NCI-H187 treated with DMSO at 0.1 percent for 48 hours (cell line): Measurements from ENCODE around the gene MAP3K19.
"Not testable (repeated sequence)": the region's sequence is repeated elsewhere in the genome, so short reads cannot be mapped to it uniquely, and the experiment has no call there.

Experiments
- DNase-seq: peaks from one replicate; lab custom pipeline; 2025; lab: John Stamatoyannopoulos, UW

Gene MAP3K19, protein sequence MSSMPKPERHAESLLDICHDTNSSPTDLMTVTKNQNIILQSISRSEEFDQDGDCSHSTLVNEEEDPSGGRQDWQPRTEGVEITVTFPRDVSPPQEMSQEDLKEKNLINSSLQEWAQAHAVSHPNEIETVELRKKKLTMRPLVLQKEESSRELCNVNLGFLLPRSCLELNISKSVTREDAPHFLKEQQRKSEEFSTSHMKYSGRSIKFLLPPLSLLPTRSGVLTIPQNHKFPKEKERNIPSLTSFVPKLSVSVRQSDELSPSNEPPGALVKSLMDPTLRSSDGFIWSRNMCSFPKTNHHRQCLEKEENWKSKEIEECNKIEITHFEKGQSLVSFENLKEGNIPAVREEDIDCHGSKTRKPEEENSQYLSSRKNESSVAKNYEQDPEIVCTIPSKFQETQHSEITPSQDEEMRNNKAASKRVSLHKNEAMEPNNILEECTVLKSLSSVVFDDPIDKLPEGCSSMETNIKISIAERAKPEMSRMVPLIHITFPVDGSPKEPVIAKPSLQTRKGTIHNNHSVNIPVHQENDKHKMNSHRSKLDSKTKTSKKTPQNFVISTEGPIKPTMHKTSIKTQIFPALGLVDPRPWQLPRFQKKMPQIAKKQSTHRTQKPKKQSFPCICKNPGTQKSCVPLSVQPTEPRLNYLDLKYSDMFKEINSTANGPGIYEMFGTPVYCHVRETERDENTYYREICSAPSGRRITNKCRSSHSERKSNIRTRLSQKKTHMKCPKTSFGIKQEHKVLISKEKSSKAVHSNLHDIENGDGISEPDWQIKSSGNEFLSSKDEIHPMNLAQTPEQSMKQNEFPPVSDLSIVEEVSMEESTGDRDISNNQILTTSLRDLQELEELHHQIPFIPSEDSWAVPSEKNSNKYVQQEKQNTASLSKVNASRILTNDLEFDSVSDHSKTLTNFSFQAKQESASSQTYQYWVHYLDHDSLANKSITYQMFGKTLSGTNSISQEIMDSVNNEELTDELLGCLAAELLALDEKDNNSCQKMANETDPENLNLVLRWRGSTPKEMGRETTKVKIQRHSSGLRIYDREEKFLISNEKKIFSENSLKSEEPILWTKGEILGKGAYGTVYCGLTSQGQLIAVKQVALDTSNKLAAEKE (N-terminal part only)

DNA sequence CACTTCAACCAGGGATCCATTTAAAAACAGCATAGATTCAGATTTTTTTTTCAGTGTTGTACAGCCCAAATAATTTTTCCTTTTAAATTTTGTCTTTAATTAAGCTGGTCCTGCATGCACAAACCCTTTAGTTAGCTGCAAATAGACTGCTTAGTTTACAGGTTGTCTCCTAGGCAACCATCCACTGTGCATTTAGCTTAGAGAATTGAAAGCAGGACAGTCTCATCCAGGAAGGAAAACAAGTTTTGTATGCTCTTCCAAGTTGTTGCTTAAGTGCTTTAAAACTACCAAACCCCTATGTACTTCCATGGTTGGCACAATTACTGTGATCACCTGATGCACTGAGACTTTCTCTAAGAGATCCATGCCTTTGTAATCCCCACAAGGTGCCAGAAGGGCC lies at the start of gene MAP3K19:
Gene MAP3K19, minus strand, starts transcription at position 148 of the 400 bp plus-strand sequence. CDS start 22,800 bp downstream, outside the sequence.
- DNase-seq, result no peak

DNA sequence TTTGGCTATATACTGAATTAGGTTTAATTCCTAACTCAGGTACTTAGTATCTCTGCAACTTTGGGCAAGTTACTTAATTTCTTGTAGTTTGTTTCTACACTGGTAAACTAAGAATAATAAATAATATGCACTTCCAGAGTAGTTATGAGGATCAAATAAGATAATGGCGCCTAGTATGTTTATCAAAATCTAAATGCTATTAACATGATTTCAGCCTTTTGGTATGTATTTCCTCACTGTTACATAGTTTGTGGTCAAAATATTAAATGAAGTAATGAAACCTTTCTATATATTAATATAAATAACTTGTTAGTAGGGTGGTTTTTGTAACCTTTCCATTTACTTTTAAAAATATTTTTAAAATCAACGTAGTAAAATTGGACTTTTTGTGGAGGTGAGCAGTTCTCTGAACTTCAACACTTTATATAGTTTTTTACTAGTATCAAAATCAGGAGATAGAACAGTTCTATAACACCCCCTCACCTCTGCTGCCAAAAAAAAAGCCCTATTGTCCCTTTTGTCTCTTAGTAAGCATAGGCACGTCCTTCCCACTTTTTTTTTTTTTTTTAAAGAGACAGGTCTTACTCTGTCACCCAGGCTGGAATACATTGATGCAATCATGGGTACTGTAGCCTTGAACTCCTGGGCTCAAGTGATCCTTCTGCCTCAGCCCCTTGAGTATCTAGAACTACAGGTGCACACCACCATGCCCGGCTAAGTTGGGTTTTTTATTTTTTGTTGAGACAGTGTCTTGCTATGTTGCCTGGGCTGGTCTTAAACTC lies 49.6 kb upstream of the MAP3K19 start:
- no peak for DNase-seq

DNA sequence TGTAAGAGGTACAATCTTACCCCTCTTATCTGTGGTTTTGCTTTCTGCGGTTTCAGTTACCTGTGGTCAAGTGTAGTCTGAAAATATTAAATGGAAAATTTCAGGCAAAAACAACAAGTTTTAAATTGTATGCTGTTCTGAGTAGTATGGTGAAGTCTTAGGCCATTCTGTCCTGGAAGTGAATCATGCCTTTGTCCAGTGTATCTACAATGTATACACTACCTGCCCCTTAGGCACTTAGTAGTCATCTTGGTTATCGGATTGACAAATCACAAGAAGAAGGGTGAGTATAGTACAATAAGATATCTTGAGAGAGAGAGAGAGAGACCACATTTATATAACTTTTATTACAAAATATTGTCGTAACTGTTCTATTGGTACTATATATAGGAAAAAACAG lies 48.3 kb upstream of the MAP3K19 start:
- DNase-seq, result no peak

DNA sequence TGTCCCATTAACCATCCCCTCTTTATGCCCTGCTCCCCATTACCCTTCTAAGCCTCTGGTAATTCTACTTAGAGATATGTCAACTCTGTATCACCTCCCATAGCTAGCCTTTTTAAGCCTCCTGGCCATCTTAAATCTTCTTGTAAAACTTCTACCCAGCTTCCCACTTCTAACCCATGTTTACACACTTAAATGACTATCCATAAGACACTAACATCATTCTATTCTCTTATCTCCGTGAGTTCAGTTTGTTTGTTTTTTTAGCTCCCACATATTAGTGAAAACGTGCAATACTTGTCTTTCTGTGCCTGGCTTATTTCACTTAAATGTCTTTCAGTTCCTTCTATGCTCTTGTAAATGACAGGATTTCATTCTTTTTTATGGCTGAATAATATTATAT lies 47.3 kb upstream of the MAP3K19 start:
- no peak for DNase-seq

DNA sequence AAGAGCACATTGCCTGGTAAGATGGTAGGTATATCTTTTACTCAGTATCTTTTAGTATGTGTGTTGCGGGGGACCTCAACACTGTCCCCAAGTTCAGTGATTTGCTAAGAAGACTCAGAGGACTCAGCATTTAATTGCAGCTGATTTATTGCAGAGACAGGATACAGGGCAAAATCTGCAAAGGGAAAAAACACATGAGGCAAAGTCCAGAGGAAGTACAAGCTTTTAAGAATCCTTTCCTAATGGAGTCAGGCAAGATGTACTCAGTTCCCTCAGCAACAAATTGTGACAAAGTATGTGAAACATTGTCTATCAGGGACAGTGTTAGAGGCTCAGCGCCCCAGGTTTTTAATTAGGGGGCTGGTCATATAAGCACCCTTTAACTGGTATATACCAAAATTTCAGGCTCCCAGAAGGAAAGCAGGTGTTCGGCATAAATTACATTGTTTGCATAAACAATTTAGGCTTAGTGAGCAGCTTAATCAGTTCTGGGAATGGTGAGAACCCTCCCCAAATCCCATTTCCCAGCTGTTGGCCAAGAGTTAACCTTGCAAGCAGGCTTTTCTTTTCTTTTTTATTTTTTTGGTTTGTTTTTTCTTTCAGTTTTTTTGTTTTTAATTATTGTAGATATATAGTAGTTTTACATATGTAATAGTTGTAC lies 46.6 kb upstream of the MAP3K19 start:
- no peak for DNase-seq

DNA sequence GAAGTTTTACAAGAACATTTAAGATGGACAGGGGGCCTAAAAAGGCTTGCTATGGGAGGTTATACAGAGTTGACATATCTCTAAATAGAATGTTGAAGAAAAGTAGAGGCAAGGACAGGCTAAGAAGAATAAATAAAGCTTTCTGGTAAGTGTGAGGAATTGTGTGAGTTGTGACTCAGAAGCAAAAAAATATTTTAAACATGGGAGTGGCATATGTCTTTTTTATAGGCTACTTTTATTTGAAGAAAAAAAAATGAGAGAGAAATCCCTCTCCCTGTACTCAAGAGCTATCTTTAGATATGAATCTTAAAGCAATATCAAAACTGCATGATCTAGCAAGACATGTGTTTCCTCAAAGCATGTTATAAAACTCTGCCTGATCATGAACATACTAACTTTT lies 45.9 kb upstream of the MAP3K19 start:
- DNase-seq, result no peak

DNA sequence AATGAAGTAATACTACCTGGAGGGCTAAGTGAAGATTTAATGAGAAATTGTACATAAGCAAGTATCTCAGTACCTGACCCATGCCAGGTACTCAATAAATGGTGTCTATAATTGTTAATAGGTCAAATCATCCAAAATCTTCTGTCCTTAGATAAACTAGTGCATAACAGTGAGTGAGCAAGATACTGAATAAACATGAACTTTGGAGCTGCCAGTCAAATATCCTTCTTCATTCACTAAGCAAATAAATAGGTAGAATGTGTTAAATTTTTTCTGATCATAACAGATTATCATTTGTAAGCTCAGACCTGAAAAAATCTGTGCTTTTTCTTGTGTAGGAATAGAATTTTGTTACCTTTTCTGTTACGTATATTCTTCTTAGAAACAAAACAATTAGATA lies 44.4 kb upstream of the MAP3K19 start:
- DNase-seq, result no peak

DNA sequence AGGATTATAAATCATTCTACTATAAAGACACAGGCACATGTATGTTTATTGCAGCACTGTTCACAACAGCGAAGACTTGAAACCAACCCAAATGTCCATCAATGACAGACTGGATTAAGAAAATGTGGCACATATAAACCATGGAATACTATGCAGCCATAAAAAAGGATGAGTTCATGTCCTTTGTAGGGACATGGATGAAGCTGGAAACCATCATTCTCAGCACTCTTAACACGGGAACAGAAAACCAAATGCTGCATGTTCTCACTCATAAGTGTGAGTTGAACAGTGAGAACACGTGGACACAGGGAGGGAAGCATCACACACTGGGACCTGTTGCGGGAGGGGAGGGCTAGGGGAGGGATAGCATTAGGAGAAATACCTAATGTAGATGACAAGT lies 42.4 kb upstream of the MAP3K19 start:
- DNase-seq, result not testable (repeated sequence)

DNA sequence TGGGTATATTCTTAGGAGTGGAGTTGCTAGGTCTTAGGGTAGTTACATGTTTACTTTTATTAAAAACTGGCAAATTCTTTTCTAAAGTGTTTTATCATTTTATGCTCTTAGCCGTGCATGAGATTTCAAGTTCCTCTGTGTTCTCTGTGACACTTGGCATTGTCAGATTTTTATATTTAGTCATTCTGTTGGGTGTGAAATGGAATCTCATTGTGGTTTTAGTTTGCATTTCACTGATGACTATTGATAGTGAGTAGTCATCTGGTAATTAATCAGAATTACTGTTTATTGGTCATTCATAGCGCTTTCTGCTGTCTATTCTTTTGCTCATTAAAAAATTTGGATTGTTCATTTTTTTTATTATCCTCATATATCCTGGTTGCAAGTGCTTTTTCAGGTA lies 39.0 kb upstream of the MAP3K19 start:
- no peak for DNase-seq

DNA sequence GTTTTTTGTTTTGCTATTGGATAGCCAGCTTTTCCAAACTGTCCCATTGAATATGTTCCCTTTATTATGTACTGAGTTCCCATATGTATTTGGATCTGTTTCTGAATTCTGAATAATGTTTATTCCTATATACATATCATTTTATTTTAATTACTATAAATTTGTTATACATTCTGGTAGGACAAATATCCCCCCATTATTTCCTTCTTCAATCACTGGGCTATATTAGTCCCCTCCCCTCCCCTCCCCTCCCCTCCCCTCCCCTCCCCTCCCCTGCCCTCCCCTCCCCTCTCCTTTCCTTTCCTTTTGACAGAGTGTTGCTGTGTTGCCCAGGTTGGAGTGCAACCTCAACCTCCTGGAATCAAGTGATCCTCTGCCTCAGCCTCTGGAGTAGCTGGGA lies 31.2 kb upstream of the MAP3K19 start:
- DNase-seq, result no peak

DNA sequence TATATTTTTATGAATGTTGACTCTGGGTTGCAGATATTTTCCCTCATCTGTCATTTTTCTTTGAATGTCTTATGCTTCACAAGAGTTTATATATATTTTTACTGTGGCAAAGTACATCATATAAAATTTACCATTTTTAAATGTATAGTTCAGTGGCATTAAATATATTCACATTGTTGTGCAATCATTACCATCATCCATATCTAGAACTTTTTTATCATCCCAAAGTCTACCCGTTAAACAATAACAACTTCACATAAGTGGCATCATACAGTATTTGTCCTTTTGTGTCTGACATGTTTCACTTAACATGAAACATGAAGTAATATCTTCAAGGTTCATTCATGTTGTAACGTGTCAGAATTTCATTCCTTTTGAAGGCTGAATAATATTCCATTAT lies 29.3 kb upstream of the MAP3K19 start:
- no peak for DNase-seq

DNA sequence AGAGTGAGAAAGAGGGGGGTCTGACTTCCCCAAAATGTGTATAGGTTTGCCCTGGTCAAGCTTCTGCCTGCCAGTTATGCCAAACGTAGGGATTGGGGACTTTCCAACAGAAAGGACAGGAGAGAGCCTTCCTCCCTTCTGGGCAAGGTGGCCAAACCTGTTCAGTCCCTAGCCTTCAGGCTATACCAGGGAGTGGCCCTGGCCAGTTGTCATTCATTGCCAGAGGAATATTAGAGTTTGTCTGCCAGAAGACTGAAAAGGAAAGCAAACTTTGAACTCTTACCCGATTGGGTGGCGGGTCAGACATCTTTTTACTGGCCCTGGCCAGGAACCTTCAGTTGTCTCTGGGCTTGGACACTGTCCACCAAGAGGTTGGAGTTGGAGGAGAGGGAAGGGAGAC lies 27.0 kb upstream of the MAP3K19 start:
- no peak for DNase-seq

DNA sequence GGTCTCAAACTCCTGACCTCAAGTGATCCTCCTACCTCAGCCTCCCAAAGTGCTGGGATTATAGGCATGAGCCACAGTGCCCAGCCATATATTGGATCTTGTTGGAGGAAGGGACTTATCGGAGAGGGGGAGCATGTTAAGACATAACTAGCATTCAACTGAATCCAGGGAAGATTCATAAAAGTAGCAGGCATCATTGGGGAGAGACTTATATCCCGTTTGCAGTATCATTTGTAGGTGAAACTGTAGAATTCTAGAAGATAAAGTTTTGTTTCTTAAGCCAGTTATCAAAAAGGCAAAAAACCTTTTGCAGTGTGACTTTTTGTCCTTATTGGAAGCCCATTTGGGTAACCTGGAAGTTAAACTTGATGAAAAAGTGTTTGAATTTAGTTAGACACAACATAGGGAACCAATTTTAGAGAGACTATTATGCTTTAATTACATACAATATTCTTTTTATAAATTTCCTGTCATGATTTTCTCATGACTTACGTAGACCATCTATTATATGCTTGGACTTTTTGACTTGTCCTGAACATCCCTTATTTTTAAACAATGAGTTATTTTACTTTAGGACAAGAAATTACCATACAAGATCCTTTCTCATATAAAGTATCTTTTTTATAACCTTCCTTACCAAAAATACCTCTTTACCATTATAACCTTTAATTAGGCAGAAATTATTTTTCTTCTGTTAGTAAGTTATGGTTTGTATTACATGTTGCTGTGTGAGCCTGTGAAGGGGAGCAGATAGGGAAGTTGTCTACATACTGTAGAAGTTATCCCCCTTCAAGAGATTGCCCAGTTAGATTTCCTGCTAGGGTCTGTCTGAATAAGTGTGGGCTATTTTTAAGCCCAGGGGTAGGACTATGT lies 25.1 kb upstream of the MAP3K19 start:
- DNase-seq, result no peak

DNA sequence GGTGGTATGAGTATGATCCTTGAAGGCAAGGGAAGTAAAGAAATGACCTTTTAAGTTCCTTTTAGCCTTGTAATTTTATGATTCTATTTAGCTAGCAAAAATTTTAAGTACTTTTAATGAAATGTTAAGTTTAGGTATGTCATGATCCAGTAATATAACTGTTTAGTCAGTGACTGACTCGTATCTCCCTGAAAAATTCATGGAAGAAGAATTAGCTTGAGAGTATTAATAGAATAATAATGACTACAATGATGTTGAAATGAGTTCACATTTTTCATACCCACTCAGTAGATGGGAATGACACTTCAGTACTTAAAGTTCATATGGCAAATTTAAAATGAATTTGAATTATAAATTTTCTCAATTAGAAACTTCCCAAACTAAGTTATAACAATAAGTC lies 19.5 kb upstream of the MAP3K19 start:
- no peak for DNase-seq

DNA sequence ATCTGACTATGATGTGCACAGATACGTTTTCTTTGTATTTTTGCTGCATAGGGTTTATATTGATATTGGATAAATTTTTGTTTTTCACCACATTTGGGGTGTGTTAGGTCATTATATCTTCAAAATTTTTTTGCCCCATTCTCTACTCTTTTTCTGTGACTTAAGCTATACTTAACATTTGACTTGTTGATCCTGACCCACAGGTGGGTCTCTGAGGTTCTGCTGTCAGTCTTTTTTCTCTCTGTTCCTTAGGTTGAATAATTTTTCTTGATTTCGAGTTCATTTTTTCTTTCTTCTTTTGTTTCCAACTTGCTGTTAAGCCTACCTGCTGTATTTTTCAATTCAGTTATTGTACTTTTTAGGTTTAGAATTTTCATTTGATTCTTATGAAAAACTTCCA lies 16.9 kb upstream of the MAP3K19 start:
- no peak for DNase-seq

DNA sequence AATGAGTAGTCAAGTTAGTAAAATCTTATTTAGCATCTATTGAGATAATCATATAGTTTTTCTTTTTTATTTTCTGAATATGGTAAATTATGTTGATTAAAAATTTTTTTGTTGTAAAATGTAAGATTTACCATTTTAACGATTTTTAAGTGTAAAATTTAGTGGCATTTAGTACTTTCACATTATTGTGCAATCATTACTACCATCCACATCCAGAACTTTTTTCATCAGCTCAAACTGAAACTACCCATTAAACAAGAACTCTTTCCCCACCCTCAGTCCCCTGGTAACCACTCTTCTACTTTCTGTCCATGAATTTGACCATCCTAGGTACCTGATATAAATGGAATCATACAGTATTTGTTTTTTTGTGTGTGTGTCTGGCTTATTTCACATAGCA lies 16.0 kb upstream of the MAP3K19 start:
- no peak for DNase-seq

DNA sequence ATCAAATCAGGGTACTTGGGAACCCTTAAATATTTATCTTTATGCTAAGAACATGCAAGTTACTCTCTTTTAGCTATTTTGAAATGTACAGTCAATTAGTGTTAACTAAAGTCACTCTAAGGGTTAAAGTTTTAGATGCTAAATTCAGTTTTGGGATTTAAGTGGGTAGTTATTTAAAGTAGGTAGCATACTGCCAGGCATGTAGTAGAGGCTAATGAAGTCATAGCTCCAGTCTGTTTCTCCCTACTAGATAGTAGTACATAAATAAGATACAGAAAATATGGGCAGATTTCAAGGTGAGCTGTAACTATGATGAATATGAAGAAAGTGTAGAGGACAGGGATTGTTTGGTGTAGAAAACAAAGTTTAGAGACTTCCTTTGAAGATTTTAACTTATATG lies 12.3 kb upstream of the MAP3K19 start:
- no peak for DNase-seq

DNA sequence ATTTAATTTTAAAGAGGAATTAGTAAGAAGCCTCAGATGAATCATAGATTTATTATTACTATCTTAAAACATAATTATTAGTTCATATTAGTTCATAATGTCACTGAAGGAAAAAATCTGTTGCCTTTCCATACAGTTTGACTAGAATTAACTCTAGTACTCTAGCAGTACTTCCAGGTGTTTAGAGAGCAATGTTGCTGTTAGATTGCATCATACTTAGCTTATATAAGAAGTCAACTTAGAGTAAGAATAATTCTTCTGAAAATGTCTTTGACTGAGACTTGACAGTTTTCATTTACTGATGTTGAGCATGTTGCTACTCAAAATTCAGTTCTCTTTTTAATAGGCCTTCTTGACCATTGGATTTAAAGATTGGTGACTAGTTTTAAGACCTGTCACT lies 9.5 kb upstream of the MAP3K19 start:
- no peak for DNase-seq

DNA sequence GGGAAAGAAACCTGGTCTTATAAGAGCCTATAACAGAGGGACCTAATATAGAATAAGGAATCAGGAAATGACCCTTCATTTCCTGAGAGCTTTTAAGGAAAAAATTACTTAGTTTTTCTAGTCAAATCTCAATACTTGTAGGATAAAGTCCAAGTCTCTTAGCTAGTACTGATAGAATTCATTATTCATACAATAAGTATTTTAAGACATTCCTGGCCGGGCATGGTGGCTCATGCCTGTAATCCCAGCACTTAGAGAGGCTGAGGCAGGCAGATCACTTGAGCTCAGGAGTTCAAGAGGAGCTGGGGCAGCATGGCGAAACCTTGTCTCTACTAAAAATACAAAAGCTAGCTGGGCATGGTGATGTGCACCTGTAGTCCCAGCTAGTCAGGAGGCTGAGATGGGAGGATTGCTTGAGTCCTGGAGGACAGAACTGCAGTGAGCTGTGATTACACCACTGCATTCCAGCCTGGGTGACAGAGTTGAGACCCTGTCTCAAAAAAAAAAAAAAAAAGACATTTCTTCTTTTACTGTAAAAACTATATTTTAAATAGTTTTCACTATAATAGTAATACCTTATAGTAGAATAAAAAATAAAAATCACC lies 8.0 kb upstream of the MAP3K19 start:
- DNase-seq, result no peak

DNA sequence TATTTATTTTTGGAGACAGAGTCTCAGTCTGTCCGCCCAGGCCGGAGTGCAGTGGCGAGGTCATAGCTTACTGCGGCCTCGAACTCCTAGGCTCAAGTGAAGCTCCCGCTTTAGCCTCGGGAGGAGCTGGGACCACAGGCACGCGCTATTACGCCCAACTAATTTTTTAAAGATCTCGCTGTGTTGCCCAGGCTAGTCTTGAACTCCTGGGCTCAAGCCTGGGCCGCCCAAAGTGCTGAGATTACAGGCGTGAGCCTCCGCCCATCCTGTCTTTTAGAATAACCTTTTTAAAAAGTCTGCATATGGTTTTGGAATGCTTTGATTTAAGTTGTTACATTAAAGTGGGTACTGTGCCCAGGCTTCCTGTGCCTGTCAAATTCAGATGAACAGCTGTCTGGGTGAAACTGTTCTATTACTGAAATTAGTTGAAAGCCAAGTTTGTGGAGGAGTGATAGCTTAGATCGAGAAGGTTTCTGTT lies 5.8 kb upstream of the MAP3K19 start:
- no peak for DNase-seq
